HepG2 (cell line): ENCODE results near the gene INHBA. TPM values are rescaled to one million over a fixed set of nuclear protein-coding genes. Genes with fewer than 3 reads are reported as not detected.

Experiments
- BCLAF1 ChIP-seq: fragments of 450-650 bp; IDR thresholded peaks from 2 replicates; pipeline ENCODE4 v1.6.1; 2017; ENCODE audit warnings: mild to moderate bottlenecking
- NR2F1 ChIP-seq, 2 experiments: fragments of 450-650 bp in 1 of 2; formaldehyde crosslinking in 1 of 2; IDR thresholded peaks; 2 replicates each; pipeline versions ENCODE4 v1.5.0 to v1.6.1; 2016 to 2020; ENCODE audit warnings: mild to moderate bottlenecking in 1 of 2, missing compliant biosample characterization in 1 of 2, missing genetic modification reagents in 1 of 2, moderate library complexity in 1 of 2
- PATZ1 ChIP-seq: sonication (generic); formaldehyde crosslinking; IDR thresholded peaks from 2 replicates; pipeline ENCODE4 v1.4.0; 2020; ENCODE audit warnings: missing genetic modification reagents
- SMAD3 ChIP-seq: sonication (generic); formaldehyde crosslinking; IDR thresholded peaks from 2 replicates; pipeline ENCODE4 v1.4.0; 2020; ENCODE audit warnings: missing genetic modification reagents
- ZNF609 ChIP-seq: sonication (generic); formaldehyde crosslinking; IDR thresholded peaks from 2 replicates; pipeline ENCODE4 v1.4.0; 2020; ENCODE audit warnings: mild to moderate bottlenecking, missing genetic modification reagents, borderline replicate concordance
- ZSCAN20 ChIP-seq: sonication (generic); formaldehyde crosslinking; IDR thresholded peaks from 2 replicates; pipeline ENCODE4 v1.4.0; 2020; ENCODE audit warnings: missing genetic modification reagents, mild to moderate bottlenecking, borderline replicate concordance
- polyA plus RNA-seq, 8 experiments: library from polyadenylated mRNA; depleted of rRNA in 3 of 8; stranded (reverse) in 7 of 8; unstranded in 1 of 8; fragments of >200 nt; fragmentation: Illumina TruSeq in 4 of 8; extraction: Trizol in 4 of 8; gene quantifications; 2 replicates each; pipeline versions ENCODE4 v1.2.1 to v1.2.3, GENCODE V29; 2011 to 2016; ENCODE audit warnings: low read depth in 4 of 8, missing spikeins in 1 of 8, mixed read lengths in 1 of 8; ENCODE audit not compliant: insufficient read depth in 1 of 8
- total RNA-seq, 5 experiments: library from RNA; depleted of rRNA; stranded (reverse); fragments of >200 nt; fragmentation: Illumina TruSeq; extraction: Trizol; gene quantifications; 2 replicates each; pipeline ENCODE4 v1.2.3, GENCODE V29; 2016; ENCODE audit warnings: low read depth in 1 of 5
- TF ChIP-seq, protein P1 (sequence below): sonication (generic); formaldehyde crosslinking; conservative IDR thresholded peaks from 2 replicates; pipeline ENCODE4 v1.4.0; 2020; ENCODE audit warnings: missing genetic modification reagents

Gene INHBA
- total and polyA plus RNA-seq, 2 of the 13 experiments (the other 11 are each of a cell fraction or from before 2014, with no cell fraction given) = not detected

DNA sequence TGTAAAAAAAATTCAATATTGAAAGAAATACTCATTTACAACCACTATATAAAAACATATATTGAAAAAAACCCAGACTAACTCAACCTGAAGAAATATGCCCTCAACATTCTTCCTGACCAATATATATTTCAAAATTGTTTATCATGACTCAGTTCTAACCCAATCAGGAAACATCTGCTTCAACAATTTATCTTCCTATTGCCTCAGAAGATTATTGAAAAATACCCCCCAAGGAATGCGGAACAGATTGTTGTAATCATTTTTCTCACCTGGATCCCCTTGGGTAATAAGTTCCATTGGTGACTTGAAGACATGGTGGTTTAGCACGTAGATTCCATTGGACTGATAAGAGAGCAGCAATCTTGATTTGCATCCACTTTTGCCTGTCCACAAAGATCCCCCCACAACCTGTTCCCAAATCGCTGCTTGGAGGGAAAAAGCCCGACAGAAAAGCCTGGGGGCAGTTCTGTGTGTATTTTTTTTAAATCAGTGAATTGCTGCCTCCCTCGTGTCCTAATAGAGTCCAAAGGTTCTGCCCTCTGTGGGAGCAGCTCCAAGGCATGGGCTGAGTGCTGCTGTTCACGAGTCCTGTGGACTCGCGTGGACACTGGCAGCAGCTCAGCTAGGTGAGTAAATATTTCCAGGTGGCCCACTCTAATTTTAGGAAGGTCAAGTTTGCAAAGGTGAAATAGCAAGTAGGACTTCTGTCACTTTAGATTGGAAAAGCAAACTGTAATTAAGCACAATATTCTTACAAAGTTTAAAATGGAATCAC is 5.9 kb upstream of the INHBA start (continued):
- TF ChIP-seq BCLAF1 (no peak), NR2F1 (CRISPR knock-in tag; IDR thresholded peaks at IDR 0.05) (no peak), ZNF609 (CRISPR knock-in tag) (no peak), PATZ1 (CRISPR knock-in tag) (no peak), ZSCAN20 (CRISPR knock-in tag) (no peak), SMAD3 (CRISPR knock-in tag) (no peak)
- TF ChIP-seq, protein P1, sequence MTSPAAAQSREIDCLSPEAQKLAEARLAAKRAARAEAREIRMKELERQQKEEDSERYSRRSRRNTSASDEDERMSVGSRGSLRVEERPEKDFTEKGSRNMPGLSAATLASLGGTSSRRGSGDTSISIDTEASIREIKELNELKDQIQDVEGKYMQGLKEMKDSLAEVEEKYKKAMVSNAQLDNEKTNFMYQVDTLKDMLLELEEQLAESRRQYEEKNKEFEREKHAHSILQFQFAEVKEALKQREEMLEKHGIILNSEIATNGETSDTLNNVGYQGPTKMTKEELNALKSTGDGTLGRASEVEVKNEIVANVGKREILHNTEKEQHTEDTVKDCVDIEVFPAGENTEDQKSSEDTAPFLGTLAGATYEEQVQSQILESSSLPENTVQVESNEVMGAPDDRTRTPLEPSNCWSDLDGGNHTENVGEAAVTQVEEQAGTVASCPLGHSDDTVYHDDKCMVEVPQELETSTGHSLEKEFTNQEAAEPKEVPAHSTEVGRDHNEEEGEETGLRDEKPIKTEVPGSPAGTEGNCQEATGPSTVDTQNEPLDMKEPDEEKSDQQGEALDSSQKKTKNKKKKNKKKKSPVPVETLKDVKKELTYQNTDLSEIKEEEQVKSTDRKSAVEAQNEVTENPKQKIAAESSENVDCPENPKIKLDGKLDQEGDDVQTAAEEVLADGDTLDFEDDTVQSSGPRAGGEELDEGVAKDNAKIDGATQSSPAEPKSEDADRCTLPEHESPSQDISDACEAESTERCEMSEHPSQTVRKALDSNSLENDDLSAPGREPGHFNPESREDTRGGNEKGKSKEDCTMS (CRISPR knock-in tag) = no peak
- TF ChIP-seq, all 625 proteins: peak for 0
